ENCODE results near the gene AUTS2. TPM values are rescaled to one million over a fixed set of nuclear protein-coding genes. Genes with fewer than 3 reads are reported as not detected.

The AUTS2 gene
- total RNA-seq, 1 experiment from 2014 or later = not detected

GRCh38 chr7:69919426-69920111 lies 321.3 kb downstream of the AUTS2 start:
- intact Hi-C loops (cut with micrococcal nuclease; ENCODE audit: unreplicated experiment) = no loop called here
- no peaks in the 10 kb centered on the region for H3K27me3 Mint-ChIP-seq (ENCODE audit: unreplicated experiment)
- no peak for TF ChIP-seq CTCF (IDR thresholded peaks at IDR 0.05; ENCODE audit: unreplicated experiment)
- H3K36me3 Mint-ChIP-seq (ENCODE audit: insufficient read depth, unreplicated experiment) = peaks cover 4% of the 10 kb centered on the region
- CTCF ChIA-PET = no interaction called here
- peaks cover 7% of the 10 kb centered on the region for H3K9me3 Mint-ChIP-seq (ENCODE audit: low read depth, unreplicated experiment)
- no peak for DNase-seq
- no peaks in the 10 kb centered on the region for H3K4me1 Mint-ChIP-seq (ENCODE audit: low read depth, unreplicated experiment)
- H3K27ac Mint-ChIP-seq (ENCODE audit: unreplicated experiment) = no peak overlapping the region
- BruUV-seq (replicated peaks) = no TSS peak
- H3K4me3 Mint-ChIP-seq (ENCODE audit: low read depth, unreplicated experiment) = no peak overlapping the region

- peaks cover 4% of the 10 kb centered on the region for H3K36me3 Mint-ChIP-seq (ENCODE audit: insufficient read depth, unreplicated experiment)
- BruUV-seq (replicated peaks) = no TSS peak
- CTCF ChIA-PET = no interaction called here
- H3K27me3 Mint-ChIP-seq (ENCODE audit: unreplicated experiment) = no peaks in the 10 kb centered on the region
- H3K27ac Mint-ChIP-seq (ENCODE audit: unreplicated experiment) = no peak overlapping the region
- H3K4me1 Mint-ChIP-seq (ENCODE audit: low read depth, unreplicated experiment) = no peaks in the 10 kb centered on the region
- H3K9me3 Mint-ChIP-seq (ENCODE audit: low read depth, unreplicated experiment) = peaks cover 11% of the 10 kb centered on the region
- intact Hi-C loops (cut with micrococcal nuclease; ENCODE audit: unreplicated experiment) = no loop called here
- no peak overlapping the region for H3K4me3 Mint-ChIP-seq (ENCODE audit: low read depth, unreplicated experiment)
- no peak for TF ChIP-seq CTCF (IDR thresholded peaks at IDR 0.05; ENCODE audit: unreplicated experiment)
- no peak for DNase-seq
Measured at GRCh38 chr7:69920797-69921196, 322.5 kb downstream of the AUTS2 start.

- Mint-ChIP-seq H3K27me3 (ENCODE audit: unreplicated experiment) (no peaks in the 10 kb centered on the region), H3K9me3 (ENCODE audit: low read depth, unreplicated experiment) (peaks cover 9% of the 10 kb centered on the region), H3K27ac (ENCODE audit: unreplicated experiment) (no peak overlapping the region), H3K4me3 (ENCODE audit: low read depth, unreplicated experiment) (no peak overlapping the region), H3K4me1 (ENCODE audit: low read depth, unreplicated experiment) (no peaks in the 10 kb centered on the region), H3K36me3 (ENCODE audit: insufficient read depth, unreplicated experiment) (peaks cover 4% of the 10 kb centered on the region)
- TF ChIP-seq CTCF (IDR thresholded peaks at IDR 0.05; ENCODE audit: unreplicated experiment) = no peak
- intact Hi-C loops (cut with micrococcal nuclease; ENCODE audit: unreplicated experiment) = no loop called here
- BruUV-seq (replicated peaks) = no TSS peak
- no peak for DNase-seq
- CTCF ChIA-PET = no interaction called here
Measured at GRCh38 chr7:69922026-69922803, 323.9 kb downstream of the AUTS2 start.

GRCh38 chr7:69927461-69927860 lies 329.2 kb downstream of the AUTS2 start:
- no TSS peak for BruUV-seq (replicated peaks)
- H3K36me3 Mint-ChIP-seq (ENCODE audit: insufficient read depth, unreplicated experiment) = no peaks in the 10 kb centered on the region
- intact Hi-C loops (cut with micrococcal nuclease; ENCODE audit: unreplicated experiment) = no loop called here
- H3K9me3 Mint-ChIP-seq (ENCODE audit: low read depth, unreplicated experiment) = peaks cover 13% of the 10 kb centered on the region
- H3K4me1 Mint-ChIP-seq (ENCODE audit: low read depth, unreplicated experiment) = no peaks in the 10 kb centered on the region
- CTCF ChIA-PET = no interaction called here
- H3K27me3 Mint-ChIP-seq (ENCODE audit: unreplicated experiment) = no peaks in the 10 kb centered on the region
- no peak overlapping the region for H3K27ac Mint-ChIP-seq (ENCODE audit: unreplicated experiment)
- TF ChIP-seq CTCF (IDR thresholded peaks at IDR 0.05; ENCODE audit: unreplicated experiment) = no peak
- no peak overlapping the region for H3K4me3 Mint-ChIP-seq (ENCODE audit: low read depth, unreplicated experiment)
- DNase-seq = no peak
